ENCODE data around the gene SSBP3. TPM values are rescaled to one million over a fixed set of nuclear protein-coding genes. Genes with fewer than 3 reads are reported as not detected.
A peak's percentile ranks its signal among the peaks of the same experiment; 100 is the strongest.

SSBP3 gene
- total and polyA plus RNA-seq, 9 of the 15 experiments (the other 6 are each of a cell fraction or from before 2014, with no cell fraction given), result 8.7 to 108 (median 33.8) TPM

DNA sequence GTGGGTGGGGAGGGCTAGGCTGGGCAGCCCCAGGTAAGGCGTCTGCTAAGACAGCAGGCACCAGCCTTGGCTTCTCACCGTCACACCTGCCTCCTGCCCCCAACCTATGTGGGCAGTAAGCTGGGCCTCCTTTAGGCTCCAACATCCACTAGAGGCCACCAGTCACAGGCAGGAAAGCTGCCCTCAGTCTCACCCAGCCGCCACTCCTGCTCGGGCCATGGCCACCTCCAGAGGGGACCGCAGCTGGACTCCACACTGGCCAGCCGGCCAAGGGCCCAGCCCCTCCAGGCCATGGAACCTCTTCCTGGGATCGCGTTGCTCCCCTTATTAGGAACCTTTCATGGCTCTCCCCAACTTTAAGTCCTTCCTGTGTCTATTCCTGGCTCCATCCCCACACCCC is 131.7 kb downstream of the SSBP3 start:
- 66% methylated on average over 6 of the region's 8 CpGs for WGBS (ENCODE audit: insufficient coverage, low coverage, missing lambda C conversion rate)
- ChIA-PET CTCF (ENCODE audit: low intra/inter-chr PET ratio) (interaction anchor here (0.6 kb wide), 2 partner anchors 315 to 441 kb away, joined by 3 to 4 read pairs; no protein-coding TSS in a partner anchor), POLR2A (interaction anchor here (0.6 to 2.8 kb wide), 6 partner anchors 11 to 84 kb away, joined by 3 to 11 read pairs (median 6); no protein-coding TSS in a partner anchor)
- ATAC-seq, result no peak
- Histone ChIP-seq H3K4me3 (no peak overlapping the region), H3K4me1 (replicated peaks in 1 of 2; ENCODE audit: control insufficient read depth in 2 of 2, insufficient read depth in 2 of 2, low read length in 2 of 2) (peaks cover 43 to 49% of the 10 kb centered on the region in 2 experiments), H3K9ac (ENCODE audit: insufficient read depth in 1 of 2, low read depth in 2 of 2, low read length in 2 of 2) (peak overlapping the region in 1 of 2 experiments; percentile 66; a peak in 2 of 4 replicates), H3K4me2 (ENCODE audit: insufficient read depth, low read length) (no peak overlapping the region), H3K9me1 (ENCODE audit: control insufficient read depth, insufficient read depth, low read length) (peaks cover 12% of the 10 kb centered on the region), H4K20me1 (replicated peaks; ENCODE audit: control insufficient read depth, insufficient read depth, low read length) (peaks cover 33% of the 10 kb centered on the region), H3K79me2 (ENCODE audit: control insufficient read depth, insufficient read depth, low read length) (peaks cover 59% of the 10 kb centered on the region), H3K36me3 (ENCODE audit: control insufficient read depth, insufficient read depth, low read length) (peaks cover 33% of the 10 kb centered on the region; the same call in 2 of the 3 replicates), H2AFZ (ENCODE audit: low read depth, low read length) (no peak overlapping the region), H3K27ac (ENCODE audit: extremely low read depth, low read depth, low read length) (no peak overlapping the region), H3K27me3 (ENCODE audit: control insufficient read depth in 2 of 2, insufficient read depth in 2 of 2, low read length in 2 of 2) (no peaks in the 10 kb centered on the region), H3K9me3 (replicated peaks; ENCODE audit: control insufficient read depth, insufficient read depth, low read depth, low read length) (no peaks in the 10 kb centered on the region)
- BruUV-seq (replicated peaks), result no TSS peak
- intact Hi-C loops (cut with micrococcal nuclease), result loop anchor here (5.0 kb wide), 2 partner anchors 83 to 152 kb away; no protein-coding TSS in a partner anchor
- TF ChIP-seq ZKSCAN8 (CRISPR knock-in tag; IDR thresholded peaks at IDR 0.05) (no peak), ESRRB (CRISPR knock-in tag; IDR thresholded peaks at IDR 0.05; ENCODE audit: borderline replicate concordance) (no peak), FOXJ3 (CRISPR knock-in tag; IDR thresholded peaks at IDR 0.05) (no peak), KDM5B (IDR thresholded peaks at IDR 0.05; ENCODE audit: insufficient replicate concordance, low read depth, low read length) (no peak), ZNF197 (CRISPR knock-in tag; IDR thresholded peaks at IDR 0.05; ENCODE audit: low read depth) (no peak), MTF1 (CRISPR knock-in tag; IDR thresholded peaks at IDR 0.05; ENCODE audit: borderline replicate concordance) (no peak), RBM22 (IDR thresholded peaks at IDR 0.05; ENCODE audit: low read depth, low read length, poor library complexity, severe bottlenecking) (peak; percentile 16)
- DNase-seq (ENCODE audit: extremely low read depth in 1 of 4, low spot score in 3 of 4), result no peak
- in situ Hi-C loops (cut with MboI), result no loop called here
- FAIRE-seq, result no peak
